GM19324 (cell line): ENCODE measurements around the gene VPS33A.
A peak's percentile ranks its signal among the peaks of the same experiment; 100 is the strongest.
"Not testable (repeated sequence)": the region's sequence is repeated elsewhere in the genome, so short reads cannot be mapped to it uniquely, and the experiment has no call there.

Source experiments
- ATAC-seq: cut with Tn5 transposase; IDR thresholded peaks from one replicate; pipeline ENCODE4 v1.9.1; 2021; ENCODE audit warnings: mild to moderate bottlenecking, moderate library complexity; ENCODE audit not compliant: unreplicated experiment, low FRiP score

Gene VPS33A

DNA sequence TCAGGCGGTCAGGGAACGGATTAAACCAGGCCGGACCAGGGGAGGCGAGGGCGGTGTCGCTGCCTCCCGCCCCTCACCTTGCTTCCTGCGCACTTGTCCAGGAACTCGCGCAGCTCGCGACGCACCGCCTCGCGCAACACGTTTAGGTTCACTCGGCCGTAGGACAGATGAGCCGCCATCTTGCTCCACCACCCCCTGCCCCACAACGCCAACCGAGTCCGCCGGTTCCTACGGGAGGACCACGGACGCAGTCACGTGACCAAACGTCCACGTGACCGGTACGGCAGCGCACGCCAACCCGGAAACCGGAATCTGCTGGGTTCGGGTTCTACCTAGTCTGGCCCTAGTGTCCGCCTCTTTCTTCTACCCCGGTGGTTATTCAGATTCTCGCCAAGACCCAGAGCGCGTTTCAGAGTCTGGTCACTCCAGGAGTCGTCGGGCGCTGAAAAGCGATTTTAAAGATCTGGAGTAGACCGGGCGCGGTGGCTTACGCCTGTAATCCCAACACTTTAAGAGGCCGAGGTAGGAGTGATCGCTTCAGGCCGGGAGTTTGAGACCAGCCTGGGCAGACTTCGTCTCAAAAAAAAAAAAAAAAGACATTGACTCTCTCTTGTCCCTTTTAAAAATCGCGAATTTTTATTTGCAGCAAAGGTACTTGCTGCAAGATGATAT, at the start of gene VPS33A:
Gene VPS33A, minus strand, starts transcription at position 265 of the 672 bp plus-strand sequence. Its CDS starts 86 bp downstream, at position 179.
- ATAC-seq: peak; percentile 94

DNA sequence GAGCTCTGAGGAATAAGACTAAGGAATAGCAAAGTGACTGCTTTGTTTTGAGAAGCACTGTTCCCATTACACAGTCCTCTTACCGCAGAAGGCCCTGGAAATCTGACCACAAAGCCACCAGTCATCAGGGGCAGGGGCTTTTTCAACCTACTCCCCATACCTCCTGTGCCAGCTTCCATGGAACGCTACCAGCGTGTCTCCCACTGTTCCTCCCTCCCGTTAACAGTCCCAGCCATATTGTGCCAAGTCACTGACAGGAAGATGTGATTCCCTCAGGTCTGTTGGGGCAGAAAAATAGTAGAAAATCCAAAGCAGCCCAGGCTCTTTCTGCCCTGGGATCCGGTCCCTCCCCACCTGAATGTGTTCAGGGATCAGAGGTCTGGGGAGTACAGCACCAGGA, 46.6 kb upstream of the VPS33A start:
- no peak for ATAC-seq

DNA sequence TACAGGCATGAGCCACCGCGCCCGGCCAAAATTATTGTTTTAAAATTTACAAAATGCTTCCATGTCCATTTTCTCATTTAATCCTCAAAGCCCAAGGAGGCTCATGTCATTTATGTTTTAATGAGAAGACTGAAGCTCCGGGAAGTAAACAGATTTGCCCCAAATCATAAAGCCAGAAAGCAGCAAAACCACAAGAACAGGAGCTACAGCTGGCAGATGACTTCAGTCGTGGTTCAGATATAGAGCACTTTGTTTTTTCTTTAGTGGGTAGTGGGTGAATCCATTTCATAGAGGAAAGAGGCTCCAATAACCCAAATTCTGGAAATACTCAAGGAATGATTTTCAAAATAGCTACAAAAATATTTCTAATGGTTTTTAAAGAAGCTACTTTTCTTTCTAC, 45.4 kb upstream of the VPS33A start:
- ATAC-seq: no peak

DNA sequence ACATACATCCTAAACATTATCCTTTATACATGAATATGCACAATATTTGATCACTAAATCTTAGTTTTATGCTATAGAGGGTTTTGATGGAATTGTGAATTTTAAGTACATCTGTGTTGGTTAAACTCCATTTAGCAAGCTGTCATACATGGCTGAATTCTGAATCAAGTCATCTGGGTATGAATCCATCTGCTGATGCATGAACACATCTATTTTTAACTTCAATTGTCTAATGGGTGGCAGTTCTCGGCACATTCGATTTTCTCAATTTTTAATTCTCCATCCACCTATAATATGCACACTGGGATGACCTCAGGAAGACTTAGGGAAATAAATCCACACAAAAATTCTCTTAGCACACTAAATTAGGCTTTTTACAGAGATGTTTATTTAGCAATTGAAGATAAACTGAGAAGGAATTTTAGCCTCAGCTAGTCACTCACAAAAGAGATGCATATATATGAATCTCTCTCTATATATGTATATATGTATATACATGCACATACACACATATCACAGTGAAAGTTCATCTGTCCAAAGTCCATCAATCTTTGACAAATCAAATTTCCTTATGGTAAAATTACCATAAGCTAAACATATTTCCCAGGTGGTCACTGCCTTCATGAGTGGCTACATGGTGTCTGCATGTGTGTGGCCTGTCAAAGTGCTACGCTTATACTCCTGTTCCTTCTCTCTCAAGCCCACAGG, 44.5 kb upstream of the VPS33A start:
- no peak for ATAC-seq

DNA sequence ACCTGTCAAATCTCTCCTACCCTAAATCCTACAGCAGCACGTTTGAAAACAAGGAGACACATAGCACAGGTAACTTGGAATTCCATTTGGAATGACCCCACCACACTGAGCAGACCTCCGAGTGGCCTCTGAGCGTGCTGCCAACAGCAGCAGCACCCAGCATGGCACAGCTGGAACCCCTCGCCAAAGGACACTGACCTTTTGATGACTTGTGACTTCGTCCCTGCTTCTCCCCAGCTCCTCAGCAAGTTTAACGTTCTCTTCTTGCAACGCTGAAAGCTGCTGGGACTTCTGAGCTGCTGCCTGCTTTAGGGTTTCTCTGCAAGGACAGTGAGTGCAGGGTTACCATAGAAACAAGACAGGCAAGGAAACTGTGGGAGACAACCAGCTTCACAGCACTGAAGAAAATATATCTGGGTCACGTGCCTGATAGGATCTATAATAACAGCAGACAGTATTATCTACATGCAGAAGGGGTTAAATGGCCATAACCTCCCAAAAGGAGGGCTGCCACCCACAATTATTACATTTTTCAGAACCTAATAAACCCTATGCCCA, 43.3 kb upstream of the VPS33A start:
- no peak for ATAC-seq

DNA sequence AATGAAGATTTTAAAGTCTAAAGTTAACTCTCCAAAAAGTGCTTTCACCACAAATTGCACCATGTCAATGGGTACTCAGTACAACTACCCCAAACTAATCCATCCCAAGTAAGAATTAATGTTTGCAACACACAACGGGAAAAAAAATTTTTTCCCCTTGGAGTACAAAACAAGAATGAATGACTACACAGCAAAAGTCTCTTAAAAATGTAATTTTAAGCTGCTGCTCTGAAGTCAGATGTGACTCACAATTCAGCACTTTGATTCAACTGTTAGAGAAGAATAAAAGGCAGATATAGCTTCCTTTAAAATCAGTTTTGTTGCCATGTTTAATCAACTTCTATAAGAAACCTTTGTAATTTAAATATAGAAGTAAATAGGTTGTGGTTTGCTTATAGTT, 42.5 kb upstream of the VPS33A start:
- ATAC-seq: no peak

DNA sequence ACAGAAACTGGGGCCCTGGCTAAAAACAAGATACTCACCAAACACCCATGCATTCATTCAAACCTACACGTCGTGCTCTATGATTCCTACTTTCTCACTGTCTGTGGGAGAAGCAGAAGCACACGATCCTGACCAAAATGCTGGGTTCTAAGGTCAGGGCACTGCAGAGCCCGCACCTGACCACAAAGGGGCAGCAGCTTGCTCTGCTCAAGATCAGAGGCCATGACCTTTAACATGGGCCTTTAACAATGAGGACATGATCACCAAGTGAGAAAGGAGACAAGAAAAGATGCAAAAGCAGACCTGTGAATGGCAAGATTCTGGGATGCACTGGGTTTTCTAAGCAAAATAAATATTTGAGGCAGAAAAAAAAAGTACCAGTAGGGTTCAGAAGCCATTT, 40.1 kb upstream of the VPS33A start:
- ATAC-seq: no peak

DNA sequence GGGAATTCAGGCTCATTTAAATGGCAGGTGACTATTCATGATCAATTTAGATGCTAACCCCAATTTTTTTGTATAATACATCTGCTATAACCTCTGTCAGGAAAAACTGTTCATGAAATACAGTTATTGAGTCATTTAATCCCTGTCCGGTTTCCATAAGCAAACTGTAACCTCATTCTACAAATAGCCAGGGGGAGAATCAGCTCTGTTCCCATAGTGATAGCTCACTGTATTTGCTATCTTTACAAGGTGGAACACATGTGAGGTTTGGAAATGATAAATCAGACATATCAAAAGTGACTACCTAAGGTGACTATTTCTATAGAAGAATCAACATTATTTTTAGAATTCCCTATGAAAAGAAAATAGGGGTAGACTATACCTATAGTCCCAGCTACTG, 38.6 kb upstream of the VPS33A start:
- ATAC-seq: no peak

DNA sequence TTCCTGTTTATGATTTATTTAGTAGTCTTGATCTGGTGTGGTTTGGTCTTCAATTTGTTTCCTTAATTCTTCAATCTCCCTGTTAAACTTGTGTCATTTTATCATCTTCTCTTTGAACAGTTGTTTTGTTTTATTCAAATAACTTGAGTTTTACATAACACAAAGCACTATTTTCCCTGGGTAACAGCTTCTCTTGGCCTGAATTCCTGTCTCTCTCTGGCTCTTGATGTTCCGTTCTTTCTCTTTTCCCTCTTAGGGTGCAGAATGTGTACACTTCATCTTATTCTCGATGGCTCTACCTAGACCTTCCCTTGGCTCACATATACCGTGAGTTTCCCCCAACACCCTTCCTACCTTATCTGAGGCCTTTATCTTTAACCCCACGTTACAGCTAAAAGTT, 36.8 kb upstream of the VPS33A start:
- ATAC-seq: no peak

DNA sequence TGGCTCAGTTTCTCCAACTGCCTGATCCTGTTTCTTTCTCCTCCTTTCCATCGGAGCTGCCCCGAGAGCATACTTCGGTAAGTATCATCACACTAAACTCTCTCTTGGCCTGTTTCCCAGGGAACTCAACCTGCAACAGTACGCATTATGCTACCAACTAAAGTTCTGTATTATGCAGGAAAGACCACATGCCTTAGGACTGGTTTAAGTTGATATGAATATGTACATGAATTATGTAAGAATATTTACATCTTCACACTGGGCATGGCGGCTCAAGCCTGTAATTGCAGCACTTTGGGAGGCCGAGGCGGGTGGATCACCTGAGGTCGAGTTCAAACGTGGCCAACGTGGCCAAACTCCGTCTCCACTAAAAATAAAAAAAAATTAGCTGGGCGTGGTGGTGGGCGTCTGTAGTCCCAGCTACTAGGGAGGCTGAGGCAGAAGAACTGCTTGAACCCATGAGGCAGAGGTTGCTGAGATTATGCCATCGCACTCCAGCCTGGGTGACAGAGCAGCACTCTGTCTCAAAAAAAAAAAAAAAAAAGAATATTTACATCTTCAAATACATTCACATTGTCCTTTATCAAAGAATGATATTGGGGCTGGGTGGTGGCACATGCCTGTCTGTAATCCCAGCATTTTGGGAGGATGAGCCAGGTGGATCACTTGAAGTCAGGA, 31.9 kb upstream of the VPS33A start:
- ATAC-seq: no peak

DNA sequence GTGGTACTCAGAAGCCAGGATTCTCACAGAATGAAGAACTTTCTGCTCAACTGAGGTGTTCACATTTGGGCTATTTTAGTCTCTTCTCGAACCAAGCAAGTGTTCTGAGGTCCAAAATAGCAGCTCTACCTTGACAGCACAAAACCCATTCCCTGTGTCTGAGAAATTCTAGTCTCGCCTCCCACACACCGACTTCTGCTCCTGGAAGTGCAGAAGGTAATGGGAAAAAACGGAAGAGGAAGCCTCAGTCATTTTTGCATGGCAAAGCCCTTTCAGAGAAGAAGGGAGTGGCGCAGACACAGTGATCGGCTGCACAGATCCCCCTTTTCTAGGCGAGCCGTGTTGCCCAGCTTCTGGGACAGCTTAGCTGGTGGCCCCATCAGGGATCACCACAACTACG, 31.2 kb upstream of the VPS33A start:
- ATAC-seq: no peak

DNA sequence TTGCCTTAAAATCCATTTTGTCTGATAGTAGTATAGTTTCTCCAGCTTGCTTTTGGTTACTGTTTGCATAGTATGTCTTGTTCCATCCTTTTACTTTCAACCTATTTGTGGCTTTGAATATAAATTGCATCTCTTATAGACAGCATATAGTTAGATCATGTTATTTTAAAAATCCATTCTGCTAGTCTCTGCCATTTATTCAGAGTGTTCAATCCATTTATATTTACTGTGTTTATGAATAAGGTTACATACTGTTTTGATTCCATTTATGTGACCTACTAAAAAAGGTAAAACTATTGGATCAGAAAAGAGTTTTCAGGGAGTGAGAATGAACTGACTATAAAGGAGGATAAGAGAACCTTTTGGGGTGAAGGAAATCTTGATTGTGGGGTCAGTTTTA, 29.6 kb upstream of the VPS33A start:
- no peak for ATAC-seq

DNA sequence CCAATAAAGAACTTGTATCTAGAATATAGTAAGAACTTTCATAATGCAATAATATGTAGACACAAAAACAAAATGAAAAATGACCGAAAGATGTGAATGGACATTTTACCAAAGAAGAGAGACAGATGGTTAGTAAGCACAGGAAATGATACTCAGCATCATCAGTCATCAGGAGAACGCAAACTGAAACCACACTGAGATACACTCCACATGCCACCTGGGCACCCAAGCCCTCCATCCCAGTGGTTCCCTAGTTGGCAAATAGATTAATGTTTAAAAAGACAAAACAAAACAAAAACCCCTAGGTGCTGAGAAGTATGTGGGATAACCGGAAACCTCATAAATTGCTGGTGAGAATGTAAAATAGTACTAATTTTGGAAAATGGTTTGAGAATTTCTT, 26.8 kb upstream of the VPS33A start:
- ATAC-seq: peak; percentile 62

DNA sequence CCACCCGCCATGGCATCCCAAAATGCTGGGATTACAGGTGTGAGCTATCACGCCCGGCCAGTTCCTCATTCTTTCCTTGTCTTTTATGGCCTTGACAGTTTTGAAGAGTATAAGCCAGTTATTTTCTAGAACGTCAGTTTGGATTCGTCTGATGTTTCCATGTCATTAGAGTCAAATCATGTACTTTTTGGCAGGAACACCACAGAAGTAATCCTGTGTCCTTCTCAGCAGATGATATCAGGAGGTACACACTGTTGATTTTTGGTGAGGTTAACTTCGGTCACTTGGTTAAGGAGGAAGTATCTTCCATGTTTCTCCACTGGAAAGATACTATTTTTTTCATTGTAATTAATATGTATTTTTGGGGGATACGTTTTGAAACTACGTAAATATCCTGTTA, 25.1 kb upstream of the VPS33A start:
- ATAC-seq: no peak

DNA sequence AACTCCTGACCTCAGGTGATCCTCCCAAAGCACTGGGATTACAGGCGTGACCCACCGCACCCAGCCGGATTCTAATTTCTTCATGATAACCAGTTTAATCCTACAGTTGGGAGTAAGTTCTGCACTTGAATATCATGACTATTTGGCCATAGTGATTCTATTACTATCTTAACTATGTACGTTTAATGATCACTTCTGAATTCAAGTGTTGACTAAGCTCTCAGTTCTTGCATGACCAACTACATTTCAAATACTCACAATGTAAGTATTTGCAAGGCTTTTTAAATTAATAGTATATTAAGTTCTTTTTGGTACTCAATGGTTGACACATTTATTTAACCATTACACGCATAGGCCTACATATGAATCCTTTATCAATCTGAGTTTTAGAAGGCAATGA, 17.4 kb upstream of the VPS33A start:
- no peak for ATAC-seq

DNA sequence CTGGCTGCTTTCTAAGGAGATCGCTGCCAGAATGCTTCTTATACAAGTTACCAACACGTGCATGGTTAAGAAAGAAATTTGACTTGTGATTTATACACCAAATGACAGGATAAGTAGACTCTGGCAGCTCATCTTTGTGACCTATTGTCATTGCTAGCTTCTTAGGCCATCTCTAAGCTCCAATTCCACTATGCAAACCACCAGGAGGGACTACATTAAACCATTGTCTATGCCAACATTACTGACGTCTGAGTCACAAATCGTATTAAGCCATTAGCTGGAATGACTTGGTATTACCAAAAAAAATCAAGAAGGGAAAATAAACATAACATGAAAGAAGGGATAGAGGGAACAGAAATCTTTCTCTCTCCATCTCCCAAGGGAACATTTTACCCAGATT, 15.8 kb upstream of the VPS33A start:
- no peak for ATAC-seq

DNA sequence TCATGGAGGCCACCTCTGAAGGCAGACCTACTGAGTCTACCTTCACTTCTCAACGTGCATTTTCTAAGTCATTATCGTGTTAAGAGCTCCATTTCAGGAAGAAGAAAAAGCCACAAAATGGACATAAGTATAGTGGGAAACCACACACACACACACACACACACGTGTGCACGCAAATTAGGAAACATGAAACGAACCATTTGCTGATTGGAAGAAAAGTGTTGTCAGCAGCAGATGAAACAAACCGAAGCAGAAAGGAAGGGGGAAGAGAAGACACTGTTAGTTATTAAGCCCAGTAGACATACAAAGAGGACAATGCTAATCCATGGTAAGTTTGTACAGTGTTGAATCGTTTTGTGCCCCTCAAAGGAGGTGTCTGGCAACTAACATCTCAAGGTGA, 9.9 kb upstream of the VPS33A start:
- no peak for ATAC-seq

DNA sequence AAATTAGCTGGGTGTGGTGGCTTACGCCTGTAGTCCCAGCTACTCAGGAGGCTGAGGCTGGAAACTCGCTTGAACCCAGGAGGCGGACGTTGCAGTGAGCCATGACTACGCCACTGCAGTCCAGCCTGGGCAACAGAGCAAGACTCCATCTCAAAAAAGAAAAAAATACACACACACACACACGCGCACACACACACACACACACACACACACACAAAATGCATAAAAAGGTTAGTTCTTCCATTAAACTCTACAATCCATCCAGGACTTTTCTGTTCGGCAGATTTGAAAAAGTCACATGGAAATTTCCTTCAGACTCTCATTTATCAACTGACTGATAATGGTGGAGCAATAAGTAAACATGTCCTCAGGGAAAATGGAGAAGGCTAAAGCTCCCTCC, 9.2 kb upstream of the VPS33A start:
- no peak for ATAC-seq

DNA sequence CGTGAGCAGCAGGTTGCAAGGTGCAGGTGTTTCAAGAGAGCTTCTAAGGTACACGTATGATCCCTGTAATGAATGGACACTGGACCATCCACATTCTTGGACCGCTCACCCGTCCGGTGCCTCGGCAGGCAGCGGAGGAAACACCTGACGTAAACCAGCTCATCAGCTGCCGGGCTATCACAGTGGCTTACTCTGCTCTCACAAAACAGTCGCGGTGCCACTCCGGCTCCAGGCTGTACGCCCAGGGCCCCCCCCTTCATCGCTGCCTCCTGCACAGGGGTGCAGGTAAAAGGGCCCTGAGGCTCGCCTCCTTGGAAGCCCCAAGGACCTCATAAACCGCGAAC, 436 bp downstream of the VPS33A start:
- peak; percentile 34 for ATAC-seq

DNA sequence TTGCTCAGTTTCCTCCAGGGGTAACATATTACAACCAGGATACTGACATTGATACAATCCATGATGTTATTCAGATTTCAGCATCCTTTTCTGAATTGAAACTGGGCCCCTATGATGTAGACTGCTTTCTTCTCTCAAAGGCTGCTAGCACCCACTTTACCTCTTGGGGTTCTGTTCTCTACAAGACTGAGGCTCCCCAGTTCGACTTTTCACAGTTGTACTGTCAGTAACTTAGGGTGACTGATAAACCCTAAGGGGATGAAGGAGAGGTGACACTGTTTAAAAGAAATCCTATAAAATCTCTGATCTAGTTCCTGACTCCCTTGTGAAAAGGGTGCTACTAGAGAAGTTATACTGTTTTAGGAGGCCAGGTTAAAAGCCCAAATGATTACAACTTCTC, 818 bp downstream of the VPS33A start:
- ATAC-seq: no peak

DNA sequence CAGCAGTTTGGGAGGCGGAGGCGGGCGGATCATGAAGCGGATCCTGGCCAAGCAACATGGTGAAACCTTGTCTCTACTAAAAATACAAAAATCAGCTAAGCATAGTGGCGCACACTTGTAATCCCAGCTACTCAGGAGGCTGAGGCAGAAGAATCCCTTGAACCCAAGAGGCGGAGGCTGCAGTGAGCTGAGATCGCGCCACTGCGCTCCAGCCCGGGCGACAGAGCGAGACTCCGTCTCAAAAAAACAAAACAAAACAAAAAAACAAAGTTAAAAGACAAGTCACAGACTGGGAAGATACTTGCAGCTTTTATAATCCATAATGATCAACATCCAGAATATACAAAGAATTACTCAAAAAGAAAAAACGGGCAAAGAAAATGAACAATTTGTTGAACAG, 5.6 kb downstream of the VPS33A start:
- not testable (repeated sequence) for ATAC-seq

DNA sequence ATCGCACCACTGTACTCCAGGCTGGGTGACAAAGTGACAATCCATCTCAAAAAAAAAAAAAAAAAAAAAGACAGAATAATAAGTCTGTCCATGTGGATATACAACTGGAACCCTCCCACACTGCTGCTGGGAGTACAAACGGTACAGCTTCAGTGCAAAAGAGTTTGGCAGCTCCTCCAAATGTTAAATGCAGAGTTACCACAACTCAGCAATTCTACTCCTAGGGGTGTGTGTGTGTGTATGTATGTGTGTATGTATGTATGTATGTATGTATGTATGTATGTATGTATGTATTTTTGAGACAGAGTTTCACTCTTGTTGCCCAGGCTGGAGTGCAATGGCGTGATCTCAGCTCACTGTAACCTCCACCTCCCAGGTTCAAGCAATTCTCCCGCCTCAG, 7.4 kb downstream of the VPS33A start:
- not testable (repeated sequence) for ATAC-seq
